Hepatocyte (in vitro differentiated cells): ENCODE results near the gene FGF1. TPM values are rescaled to one million over a fixed set of nuclear protein-coding genes. Genes with fewer than 3 reads are reported as not detected.

ENCODE experiments used
- DNase-seq: peaks from one replicate; pipeline ENCODE4 v3.0.0-alpha.2; 2016; ENCODE audit warnings: low spot score
- H2AFZ ChIP-seq: fragments of 200-600 bp; sonication (generic); 2 replicates; pipeline ENCODE4 v1.6.0; 2016; ENCODE audit warnings: antibody characterized with exemption, mild to moderate bottlenecking
- H3K27ac ChIP-seq: fragments of 200-600 bp; sonication (generic); 2 replicates; pipeline ENCODE4 v1.5.1; 2016; ENCODE audit warnings: mild to moderate bottlenecking
- H3K27me3 ChIP-seq: fragments of 200-600 bp; sonication (generic); 2 replicates; pipeline ENCODE4 v1.6.1; 2016
- H3K36me3 ChIP-seq: fragments of 200-600 bp; sonication (generic); replicated peaks from 2 replicates; pipeline ENCODE4 v1.5.1; 2016; ENCODE audit warnings: low read depth; ENCODE audit not compliant: insufficient read depth
- H3K4me1 ChIP-seq: fragments of 200-600 bp; sonication (generic); 2 replicates; pipeline ENCODE4 v1.5.1; 2016; ENCODE audit warnings: mild to moderate bottlenecking, moderate library complexity; ENCODE audit not compliant: insufficient read depth
- H3K4me2 ChIP-seq: fragments of 200-600 bp; sonication (generic); 2 replicates; pipeline ENCODE4 v1.6.0; 2016
- H3K4me3 ChIP-seq: fragments of 200-600 bp; sonication (generic); 2 replicates; pipeline ENCODE4 v1.5.1; 2016; ENCODE audit warnings: mild to moderate bottlenecking
- H3K79me2 ChIP-seq: fragments of 200-600 bp; sonication (generic); 2 replicates; pipeline ENCODE4 v1.6.0; 2017; ENCODE audit warnings: mild to moderate bottlenecking
- H3K9me2 ChIP-seq: fragments of 200-600 bp; sonication (generic); replicated peaks from 2 replicates; pipeline ENCODE4 v1.6.0; 2017; ENCODE audit warnings: mild to moderate bottlenecking; ENCODE audit not compliant: insufficient read depth
- H3K9me3 ChIP-seq: fragments of 200-600 bp; sonication (generic); 2 replicates; pipeline ENCODE4 v1.5.1; 2016; ENCODE audit warnings: low read depth, mild to moderate bottlenecking
- H4K20me1 ChIP-seq: fragments of 200-600 bp; sonication (generic); 2 replicates; pipeline ENCODE4 v1.6.0; 2016; ENCODE audit warnings: mild to moderate bottlenecking; ENCODE audit not compliant: insufficient read depth, poor library complexity, severe bottlenecking
- EZH2 ChIP-seq: fragments of 200-600 bp; sonication (generic); IDR thresholded peaks from 2 replicates; pipeline ENCODE4 v1.6.1; 2016; ENCODE audit warnings: antibody characterized with exemption, mild to moderate bottlenecking, borderline replicate concordance
- EZH2phosphoT487 ChIP-seq: fragments of 200-600 bp; sonication (generic); IDR thresholded peaks from one replicate; pipeline ENCODE4 v1.6.1; 2018; ENCODE audit warnings: antibody characterized with exemption, mild to moderate bottlenecking, low read depth, moderate library complexity; ENCODE audit not compliant: unreplicated experiment, severe bottlenecking
- WGBS: methylation state at CpG from one replicate; pipeline ENCODE4 v1.1.6; 2016; ENCODE audit warnings: low lambda C conversion rate; ENCODE audit errors: missing lambda C conversion rate; 5-methylcytosine and 5-hydroxymethylcytosine counted together
- polyA plus RNA-seq: library from polyadenylated mRNA; unstranded; fragments of >200 nt; fragmentation: Nextera tagmentation; extraction: Ambion mirVana; gene quantifications from 2 replicates; pipeline ENCODE4 v1.2.1, GENCODE V29; 2016
- total RNA-seq: library from RNA; depleted of rRNA; stranded (reverse); fragments of >200 nt; gene quantifications from 2 replicates; pipeline ENCODE4 v1.2.3, GENCODE V29; 2014
- TF ChIP-seq, protein P1 (sequence below): fragments of 200-600 bp; sonication (generic); IDR thresholded peaks from 2 replicates; pipeline ENCODE4 v1.5.1; 2016; ENCODE audit warnings: antibody characterized with exemption, mild to moderate bottlenecking; ENCODE audit not compliant: poor library complexity

FGF1 gene
- total and polyA plus RNA-seq, 2 experiments from 2014 or later = 0.23 to 0.27 TPM

DNA sequence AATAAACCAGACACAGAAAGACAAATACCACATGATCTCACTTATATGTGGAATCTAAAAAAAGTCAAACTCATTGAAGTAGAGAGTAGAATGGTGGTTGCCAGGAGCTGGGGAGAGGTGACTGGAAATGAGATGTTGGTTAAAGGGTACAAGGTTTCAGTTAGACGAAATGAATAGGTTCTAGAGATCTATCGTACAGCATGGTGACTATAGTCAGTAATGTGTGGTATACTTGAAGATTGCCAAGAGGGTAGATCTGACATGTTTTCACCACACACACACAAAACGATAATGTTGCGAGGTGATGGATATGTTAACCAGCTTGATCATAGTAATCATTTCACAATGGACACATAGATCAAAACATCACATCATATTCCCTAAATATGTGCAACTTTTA, 46.4 kb downstream of the FGF1 start:
- no peak overlapping the region for H3K4me3 ChIP-seq
- no peak overlapping the region for H3K27ac ChIP-seq
- H3K4me2 ChIP-seq = no peak overlapping the region
- H3K9me2 ChIP-seq = no peaks in the 10 kb centered on the region
- 92% methylated on average over 4 of the region's 4 CpGs for WGBS
- H3K79me2 ChIP-seq = no peaks in the 10 kb centered on the region
- no peaks in the 10 kb centered on the region for H4K20me1 ChIP-seq
- no peak for DNase-seq
- H3K27me3 ChIP-seq = no peaks in the 10 kb centered on the region
- H3K36me3 ChIP-seq = no peaks in the 10 kb centered on the region
- TF ChIP-seq, protein P1, sequence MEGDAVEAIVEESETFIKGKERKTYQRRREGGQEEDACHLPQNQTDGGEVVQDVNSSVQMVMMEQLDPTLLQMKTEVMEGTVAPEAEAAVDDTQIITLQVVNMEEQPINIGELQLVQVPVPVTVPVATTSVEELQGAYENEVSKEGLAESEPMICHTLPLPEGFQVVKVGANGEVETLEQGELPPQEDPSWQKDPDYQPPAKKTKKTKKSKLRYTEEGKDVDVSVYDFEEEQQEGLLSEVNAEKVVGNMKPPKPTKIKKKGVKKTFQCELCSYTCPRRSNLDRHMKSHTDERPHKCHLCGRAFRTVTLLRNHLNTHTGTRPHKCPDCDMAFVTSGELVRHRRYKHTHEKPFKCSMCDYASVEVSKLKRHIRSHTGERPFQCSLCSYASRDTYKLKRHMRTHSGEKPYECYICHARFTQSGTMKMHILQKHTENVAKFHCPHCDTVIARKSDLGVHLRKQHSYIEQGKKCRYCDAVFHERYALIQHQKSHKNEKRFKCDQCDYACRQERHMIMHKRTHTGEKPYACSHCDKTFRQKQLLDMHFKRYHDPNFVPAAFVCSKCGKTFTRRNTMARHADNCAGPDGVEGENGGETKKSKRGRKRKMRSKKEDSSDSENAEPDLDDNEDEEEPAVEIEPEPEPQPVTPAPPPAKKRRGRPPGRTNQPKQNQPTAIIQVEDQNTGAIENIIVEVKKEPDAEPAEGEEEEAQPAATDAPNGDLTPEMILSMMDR = no peak
- no peak for TF ChIP-seq EZH2
- no peak for TF ChIP-seq EZH2phosphoT487
- H3K9me3 ChIP-seq = no peaks in the 10 kb centered on the region
- no peak overlapping the region for H2AFZ ChIP-seq
- no peaks in the 10 kb centered on the region for H3K4me1 ChIP-seq

DNA sequence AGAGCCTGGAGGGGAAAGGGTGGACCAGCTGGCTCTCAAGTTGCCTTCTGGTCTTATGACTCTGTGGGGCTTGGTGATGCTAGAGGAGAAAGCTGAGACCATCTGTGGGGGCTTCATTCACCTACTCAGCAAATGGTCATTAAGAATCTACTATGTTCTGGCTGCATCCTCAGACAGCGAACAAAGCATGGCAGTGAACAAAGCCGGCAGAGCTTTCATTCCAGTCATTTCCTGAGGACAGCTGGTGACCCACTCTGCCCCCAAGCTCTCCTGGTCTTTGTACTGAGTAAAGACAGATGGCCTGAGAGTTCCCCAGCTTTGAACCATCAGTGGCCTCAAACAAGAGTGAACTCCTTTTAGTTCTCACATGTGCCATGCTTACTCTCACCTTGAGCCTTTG, 48.0 kb downstream of the FGF1 start:
- Histone ChIP-seq H3K79me2 (no peaks in the 10 kb centered on the region), H4K20me1 (no peaks in the 10 kb centered on the region), H3K36me3 (no peaks in the 10 kb centered on the region), H3K4me3 (no peak overlapping the region), H3K4me2 (no peak overlapping the region), H3K9me2 (no peaks in the 10 kb centered on the region), H3K9me3 (no peaks in the 10 kb centered on the region), H3K4me1 (no peaks in the 10 kb centered on the region), H3K27ac (no peak overlapping the region), H3K27me3 (no peaks in the 10 kb centered on the region), H2AFZ (no peak overlapping the region)
- no peak for DNase-seq
- WGBS = 85% methylated on average over 2 of the region's 2 CpGs
- TF ChIP-seq EZH2phosphoT487 (no peak), EZH2 (no peak)
- TF ChIP-seq, protein P1 = no peak

DNA sequence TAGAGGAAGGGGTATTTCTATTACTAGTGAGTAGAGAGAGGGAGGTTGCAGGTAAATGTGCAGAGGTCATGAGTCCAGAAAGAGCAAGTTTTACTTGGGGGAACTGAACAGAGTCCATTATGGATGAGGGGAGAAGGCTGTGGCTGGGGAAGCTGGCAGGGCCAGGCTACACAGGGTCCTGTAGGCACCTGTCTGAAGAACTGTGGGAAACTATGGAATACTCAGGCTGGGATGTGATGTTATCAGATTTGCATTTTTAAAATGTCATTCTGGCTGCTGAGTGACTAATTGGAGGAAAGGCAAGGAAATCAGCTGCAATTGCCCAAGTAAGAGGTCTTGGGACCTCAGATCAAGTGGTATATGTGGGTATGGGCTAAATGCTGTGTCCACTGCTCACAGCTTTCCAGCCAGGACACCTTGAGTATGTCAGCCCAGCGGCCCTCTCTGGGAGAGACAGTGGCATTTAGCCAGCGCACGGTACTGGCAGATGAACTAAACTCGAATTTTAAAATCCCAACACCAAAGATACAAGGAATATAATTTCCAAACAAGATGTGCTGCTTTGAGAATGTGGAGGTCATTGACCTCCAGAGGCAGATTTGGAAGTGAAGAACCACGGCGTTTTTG, 49.1 kb downstream of the FGF1 start:
- no peak for TF ChIP-seq EZH2
- TF ChIP-seq EZH2phosphoT487 = no peak
- TF ChIP-seq, protein P1 = no peak
- Histone ChIP-seq H3K4me3 (no peak overlapping the region), H3K9me2 (no peaks in the 10 kb centered on the region), H3K9me3 (no peaks in the 10 kb centered on the region), H3K4me1 (no peaks in the 10 kb centered on the region), H3K4me2 (no peak overlapping the region), H3K27ac (no peak overlapping the region), H2AFZ (no peak overlapping the region), H3K79me2 (no peaks in the 10 kb centered on the region), H3K36me3 (no peaks in the 10 kb centered on the region), H4K20me1 (no peaks in the 10 kb centered on the region), H3K27me3 (no peaks in the 10 kb centered on the region)
- 81% methylated on average over 6 of the region's 6 CpGs for WGBS
- DNase-seq = no peak
